DMS 273 treated with DMSO at 0.1 percent for 48 hours (cell line): ENCODE data around the gene SLC29A3.

Source experiments
- DNase-seq: peaks from one replicate; lab custom pipeline; 2025; lab: John Stamatoyannopoulos, UW

The SLC29A3 gene

GRCh38 chr10:71301371-71301916 lies 17.6 kb upstream of the SLC29A3 start:
- no peak for DNase-seq

- DNase-seq, result no peak
These were observed 16.6 kb upstream of the SLC29A3 start for GRCh38 chr10:71302451-71302850.

- peak; percentile 39 for DNase-seq
These were observed 16.0 kb upstream of the SLC29A3 start for GRCh38 chr10:71302874-71303568.

- no peak for DNase-seq
These were observed 15.5 kb upstream of the SLC29A3 start for GRCh38 chr10:71303569-71303907.

GRCh38 chr10:71304914-71305313 lies 14.1 kb upstream of the SLC29A3 start:
- no peak for DNase-seq

GRCh38 chr10:71306979-71307378 lies 12.1 kb upstream of the SLC29A3 start:
- DNase-seq, result no peak

- no peak for DNase-seq
These were observed 11.5 kb upstream of the SLC29A3 start for GRCh38 chr10:71307469-71308085.

- no peak for DNase-seq
These were observed 10.8 kb upstream of the SLC29A3 start for GRCh38 chr10:71308244-71308643.

- no peak for DNase-seq
These were observed 10.1 kb upstream of the SLC29A3 start for GRCh38 chr10:71308985-71309384.

- DNase-seq, result no peak
These were observed 9.1 kb upstream of the SLC29A3 start for GRCh38 chr10:71309919-71310318.

- no peak for DNase-seq
These were observed 6.8 kb upstream of the SLC29A3 start for GRCh38 chr10:71312220-71312619.

GRCh38 chr10:71312811-71313789 lies 6.0 kb upstream of the SLC29A3 start:
- DNase-seq, result peak; percentile 86

GRCh38 chr10:71314028-71314693 lies 4.9 kb upstream of the SLC29A3 start:
- no peak for DNase-seq

- DNase-seq, result no peak
These were observed 4.3 kb upstream of the SLC29A3 start for GRCh38 chr10:71314694-71315225.

- no peak for DNase-seq
These were observed 2.8 kb upstream of the SLC29A3 start for GRCh38 chr10:71316056-71316785.

- no peak for DNase-seq
These were observed 2.3 kb upstream of the SLC29A3 start for GRCh38 chr10:71316786-71317160.

- no peak for DNase-seq
These were observed 1.3 kb upstream of the SLC29A3 start for GRCh38 chr10:71317739-71318138.

- no peak for DNase-seq
These were observed 837 bp downstream of the SLC29A3 start for GRCh38 chr10:71319800-71320392.

GRCh38 chr10:71320592-71320991 lies 1.5 kb downstream of the SLC29A3 start:
- no peak for DNase-seq

GRCh38 chr10:71321386-71321785 lies 2.3 kb downstream of the SLC29A3 start:
- no peak for DNase-seq

GRCh38 chr10:71323407-71323806 lies 4.3 kb downstream of the SLC29A3 start:
- DNase-seq, result no peak
